ENCODE measurements around the gene TFDP3. TPM values are rescaled to one million over a fixed set of nuclear protein-coding genes. Genes with fewer than 3 reads are reported as not detected.

TFDP3 gene
- total and polyA plus RNA-seq, 4 donors: not detected

DNA sequence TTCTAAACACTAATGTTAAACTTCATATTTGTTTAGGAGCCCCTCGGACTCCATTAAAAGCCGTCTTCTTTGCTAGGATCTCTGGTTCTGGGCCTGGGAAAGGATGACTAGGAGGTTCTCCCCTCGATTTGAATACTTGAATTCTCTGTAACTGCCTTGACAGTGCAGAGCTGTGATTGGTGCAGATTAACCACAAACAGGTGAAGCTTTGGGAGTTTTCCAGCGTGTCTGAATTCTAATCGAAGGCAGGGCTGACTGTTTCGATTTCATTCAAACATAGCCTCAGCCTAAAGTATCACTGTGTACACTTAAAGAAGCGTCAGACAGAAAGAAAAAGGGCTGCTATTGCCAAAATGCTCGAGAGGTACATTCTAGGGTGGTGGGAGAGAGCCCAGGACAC is 29.0 kb downstream of the TFDP3 start:
- H3K9ac ChIP-seq (ENCODE audit: low read depth in 1 of 2, low read length in 2 of 2): no peak overlapping the region
- H3K27ac ChIP-seq (ENCODE audit: low read depth in 1 of 2, low read length in 2 of 2): no peak overlapping the region
- H3K4me1 ChIP-seq (ENCODE audit: control insufficient read depth in 4 of 4, insufficient read depth in 4 of 4, low read length in 3 of 4): no peaks in the 10 kb centered on the region
- TF ChIP-seq FOXA2 (IDR thresholded peaks at IDR 0.05): no peak
- TF ChIP-seq JUND (IDR thresholded peaks at IDR 0.05): no peak
- no peak for TF ChIP-seq CTCF (IDR thresholded peaks at IDR 0.05; ENCODE audit: low read depth, low read length, missing input control)
- no peak for TF ChIP-seq HNF4G (IDR thresholded peaks at IDR 0.05)
- no peak for TF ChIP-seq MAX (IDR thresholded peaks at IDR 0.05)
- TF ChIP-seq GABPA (IDR thresholded peaks at IDR 0.05 in 1 of 2, conservative IDR thresholded peaks at IDR 0.05 in 1 of 2): no peak
- TF ChIP-seq, protein P1, sequence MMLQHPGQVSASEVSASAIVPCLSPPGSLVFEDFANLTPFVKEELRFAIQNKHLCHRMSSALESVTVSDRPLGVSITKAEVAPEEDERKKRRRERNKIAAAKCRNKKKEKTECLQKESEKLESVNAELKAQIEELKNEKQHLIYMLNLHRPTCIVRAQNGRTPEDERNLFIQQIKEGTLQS (IDR thresholded peaks at IDR 0.05): no peak
- no peak for TF ChIP-seq TAF1 (conservative IDR thresholded peaks at IDR 0.05)
- TF ChIP-seq EGR1 (IDR thresholded peaks at IDR 0.05; ENCODE audit: low read depth in 2 of 2): no peak
- no peak for TF ChIP-seq RXRA (IDR thresholded peaks at IDR 0.05)
- TF ChIP-seq NR2F2 (IDR thresholded peaks at IDR 0.05): no peak
- TF ChIP-seq SP1 (IDR thresholded peaks at IDR 0.05): no peak
- TF ChIP-seq YY1 (IDR thresholded peaks at IDR 0.05): no peak
- TF ChIP-seq HNF4A (conservative IDR thresholded peaks at IDR 0.05): no peak
- TF ChIP-seq REST (IDR thresholded peaks at IDR 0.05): no peak
- TF ChIP-seq FOXA1 (IDR thresholded peaks at IDR 0.05): no peak
- TF ChIP-seq RAD21 (IDR thresholded peaks at IDR 0.05): no peak
- TF ChIP-seq, protein P2, sequence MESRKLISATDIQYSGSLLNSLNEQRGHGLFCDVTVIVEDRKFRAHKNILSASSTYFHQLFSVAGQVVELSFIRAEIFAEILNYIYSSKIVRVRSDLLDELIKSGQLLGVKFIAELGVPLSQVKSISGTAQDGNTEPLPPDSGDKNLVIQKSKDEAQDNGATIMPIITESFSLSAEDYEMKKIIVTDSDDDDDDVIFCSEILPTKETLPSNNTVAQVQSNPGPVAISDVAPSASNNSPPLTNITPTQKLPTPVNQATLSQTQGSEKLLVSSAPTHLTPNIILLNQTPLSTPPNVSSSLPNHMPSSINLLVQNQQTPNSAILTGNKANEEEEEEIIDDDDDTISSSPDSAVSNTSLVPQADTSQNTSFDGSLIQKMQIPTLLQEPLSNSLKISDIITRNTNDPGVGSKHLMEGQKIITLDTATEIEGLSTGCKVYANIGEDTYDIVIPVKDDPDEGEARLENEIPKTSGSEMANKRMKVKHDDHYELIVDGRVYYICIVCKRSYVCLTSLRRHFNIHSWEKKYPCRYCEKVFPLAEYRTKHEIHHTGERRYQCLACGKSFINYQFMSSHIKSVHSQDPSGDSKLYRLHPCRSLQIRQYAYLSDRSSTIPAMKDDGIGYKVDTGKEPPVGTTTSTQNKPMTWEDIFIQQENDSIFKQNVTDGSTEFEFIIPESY (IDR thresholded peaks at IDR 0.05): no peak
- WGBS: 81% methylated on average over 8 of the region's 8 CpGs
- no peaks in the 10 kb centered on the region for H3K36me3 ChIP-seq (ENCODE audit: control insufficient read depth in 4 of 4, insufficient read depth in 3 of 4, low read depth in 1 of 4, low read length in 3 of 4)
- no peaks in the 10 kb centered on the region for H3K9me3 ChIP-seq (ENCODE audit: control insufficient read depth in 4 of 4, low read length in 3 of 4)
- DNase-seq (ENCODE audit: low spot score): no peak
- no peak overlapping the region for H3K4me3 ChIP-seq (ENCODE audit: low read depth in 1 of 3, low read length in 3 of 3)
- no peaks in the 10 kb centered on the region for H3K27me3 ChIP-seq (ENCODE audit: control insufficient read depth in 4 of 4, insufficient read depth in 4 of 4, low read length in 3 of 4)
